IMR-90 (cell line): ENCODE data around the gene GSE1. TPM values are rescaled to one million over a fixed set of nuclear protein-coding genes. Genes with fewer than 3 reads are reported as not detected.

Experiments
- ATAC-seq: fragments of 200-7000 bp; cut with Tn5 transposase; 2 replicates; pipeline ENCODE4 v1.9.1; 2020; ENCODE audit warnings: low read depth, mild to moderate bottlenecking, moderate library complexity
- BruUV-seq: library from RNA; stranded (reverse); fragments of 400-500 nt; replicated peaks from 2 replicates; lab custom pipeline; 2021; lab: Mats Ljungman, UMichigan
- CTCF ChIA-PET: fragments of 300-600 bp; formaldehyde crosslinking; extraction: SDS; loops from one replicate; lab custom pipeline; 2021; ENCODE audit warnings: antibody characterized with exemption; lab: Yijun Ruan, JAX
- POLR2A ChIA-PET: fragments of 300-600 bp; sonication (Branson Sonifier 250); formaldehyde crosslinking; loops from one replicate; lab custom pipeline; 2022; ENCODE audit warnings: antibody characterized with exemption; ENCODE audit not compliant: unreplicated experiment; lab: Charles Lee
- DNase-seq: peaks from one replicate; pipeline ENCODE4 v3.0.0; 2013
- H2AFZ ChIP-seq: replicated peaks from 2 replicates; pipeline ENCODE3; 2013; ENCODE audit warnings: low read length, mild to moderate bottlenecking; ENCODE audit not compliant: poor library complexity
- H2AK5ac ChIP-seq: 2 replicates; pipeline ENCODE4 v1.6.1; 2013; ENCODE audit warnings: low read depth, low read length, inconsistent platforms
- H2AK9ac ChIP-seq: replicated peaks from 2 replicates; pipeline ENCODE3; 2013; ENCODE audit warnings: mild to moderate bottlenecking, low read depth, low read length, moderate library complexity; ENCODE audit not compliant: poor library complexity
- H2BK120ac ChIP-seq: 2 replicates; pipeline ENCODE4 v1.6.1; 2013; ENCODE audit warnings: low read depth, low read length, inconsistent platforms
- H2BK15ac ChIP-seq: 3 replicates; pipeline ENCODE4 v1.6.1; 2013; ENCODE audit warnings: low read depth, low read length, inconsistent platforms
- H2BK20ac ChIP-seq: 2 replicates; pipeline ENCODE4 v1.6.1; 2013; ENCODE audit warnings: low read depth, mild to moderate bottlenecking, inconsistent platforms, low read length, moderate library complexity
- H2BK5ac ChIP-seq: 2 replicates; pipeline ENCODE4 v1.6.1; 2013; ENCODE audit warnings: mild to moderate bottlenecking, low read depth, low read length, inconsistent platforms; ENCODE audit not compliant: poor library complexity, severe bottlenecking
- H3K14ac ChIP-seq: replicated peaks from 2 replicates; pipeline ENCODE4 v1.6.1; 2013; ENCODE audit warnings: low read depth, low read length, inconsistent platforms
- H3K18ac ChIP-seq: 2 replicates; pipeline ENCODE4 v1.6.1; 2013; ENCODE audit warnings: low read depth, low read length, control low read depth
- H3K23ac ChIP-seq: 2 replicates; pipeline ENCODE4 v1.6.1; 2013; ENCODE audit warnings: low read depth, low read length, inconsistent platforms
- H3K27ac ChIP-seq: 2 replicates; pipeline ENCODE4 v1.5.1; 2013; ENCODE audit warnings: mild to moderate bottlenecking, control low read depth, low read length; ENCODE audit not compliant: insufficient read depth
- H3K27me3 ChIP-seq: 2 replicates; pipeline ENCODE4 v1.6.1; 2013; ENCODE audit warnings: low read length; ENCODE audit not compliant: control insufficient read depth, insufficient read depth
- H3K36me3 ChIP-seq: 2 replicates; pipeline ENCODE4 v1.6.1; 2013; ENCODE audit warnings: low read length, mixed read lengths; ENCODE audit not compliant: control insufficient read depth, insufficient read depth
- H3K4ac ChIP-seq: 2 replicates; pipeline ENCODE4 v1.6.1; 2013; ENCODE audit warnings: low read depth, low read length, inconsistent platforms
- H3K4me1 ChIP-seq: 2 replicates; pipeline ENCODE4 v1.6.1; 2013; ENCODE audit warnings: low read length, mixed read lengths; ENCODE audit not compliant: control insufficient read depth, insufficient read depth
- H3K4me2 ChIP-seq: 2 replicates; pipeline ENCODE4 v1.6.1; 2013; ENCODE audit warnings: low read depth, mild to moderate bottlenecking, control low read depth, low read length, moderate library complexity
- H3K4me3 ChIP-seq: 2 replicates; pipeline ENCODE4 v1.5.1; 2013; ENCODE audit warnings: low read depth, mild to moderate bottlenecking, control low read depth, low read length, moderate library complexity; ENCODE audit not compliant: insufficient read depth
- H3K56ac ChIP-seq: 2 replicates; pipeline ENCODE4 v1.6.1; 2013; ENCODE audit warnings: low read length, inconsistent platforms; ENCODE audit not compliant: insufficient read depth; ENCODE audit errors: extremely low read depth
- H3K79me1 ChIP-seq, 2 experiments: 2 replicates each; pipeline ENCODE4 v1.6.1; 2013; ENCODE audit warnings: low read length in 2 of 2, inconsistent platforms in 1 of 2, low read depth in 1 of 2
- H3K9ac ChIP-seq: 2 replicates; pipeline ENCODE4 v1.6.1; 2013; ENCODE audit warnings: low read depth, low read length, control low read depth
- H3K9me1 ChIP-seq: 2 replicates; pipeline ENCODE4 v1.6.1; 2013; ENCODE audit warnings: low read length, inconsistent platforms; ENCODE audit not compliant: insufficient read depth
- H3K9me3 ChIP-seq: 2 replicates; pipeline ENCODE4 v1.6.1; 2013; ENCODE audit warnings: low read length; ENCODE audit not compliant: control insufficient read depth, insufficient read depth
- H4K20me1 ChIP-seq: 2 replicates; pipeline ENCODE4 v1.6.1; 2013; ENCODE audit warnings: low read length, inconsistent platforms; ENCODE audit not compliant: insufficient read depth
- H4K5ac ChIP-seq: 2 replicates; pipeline ENCODE4 v1.6.1; 2013; ENCODE audit warnings: mild to moderate bottlenecking, low read depth, low read length, control low read depth
- H4K8ac ChIP-seq, 2 experiments: 2 replicates each; pipeline ENCODE4 v1.6.1; 2013; ENCODE audit warnings: low read depth in 2 of 2, low read length in 2 of 2, control low read depth in 1 of 2, inconsistent platforms in 1 of 2
- H4K91ac ChIP-seq: 2 replicates; pipeline ENCODE4 v1.6.1; 2013; ENCODE audit warnings: low read depth, low read length, inconsistent platforms; ENCODE audit not compliant: insufficient read depth
- CHD1 ChIP-seq: IDR thresholded peaks from 2 replicates; pipeline ENCODE4 v1.6.1; 2012; ENCODE audit warnings: low read depth, low read length, improper control_type of control experiment
- MAFK ChIP-seq: IDR thresholded peaks from 2 replicates; pipeline ENCODE4 v1.6.1; 2012; ENCODE audit warnings: low read depth, low read length, improper control_type of control experiment
- MXI1 ChIP-seq: IDR thresholded peaks from 2 replicates; pipeline ENCODE4 v1.6.1; 2012; ENCODE audit warnings: low read depth, mild to moderate bottlenecking, low read length, moderate library complexity, borderline replicate concordance
- RAD21 ChIP-seq: IDR thresholded peaks from 2 replicates; pipeline ENCODE4 v1.6.1; 2012; ENCODE audit warnings: low read length, improper control_type of control experiment
- SMC3 ChIP-seq: fragments of 150-350 bp; IDR thresholded peaks from 2 replicates; pipeline ENCODE4 v1.6.1; 2016; ENCODE audit warnings: low read depth, mild to moderate bottlenecking, antibody characterized with exemption, low read length, moderate library complexity
- WGBS, 2 experiments: methylation state at CpG; one replicate each; pipeline versions ENCODE4 v1.1.5 to v1.1.7; 2013; ENCODE audit warnings: missing lambda C conversion rate in 2 of 2; ENCODE audit not compliant: insufficient read length in 1 of 2; ENCODE audit errors: extremely low coverage in 2 of 2; 5-methylcytosine and 5-hydroxymethylcytosine counted together
- dilution Hi-C: fragments of 300-500 bp; cut with HindIII; formaldehyde crosslinking; loops from one replicate; pipeline ENCODE4 v1.14.3; 2018; ENCODE audit warnings: low sequenced_read_pairs; ENCODE audit not compliant: unreplicated experiment
- in situ Hi-C: fragments of 300-500 bp; cut with MboI; formaldehyde crosslinking; loops from 3 replicates; pipeline ENCODE4 v1.14.3; 2019; ENCODE audit warnings: low sequenced_read_pairs, inconsistent platforms, mixed read lengths
- intact Hi-C: fragments of 100-400 bp; cut with micrococcal nuclease; formaldehyde crosslinking; loops from 2 replicates; pipeline ENCODE4 v1.10.0; 2022
- polyA plus RNA-seq, 3 experiments: library from polyadenylated mRNA; depleted of rRNA; stranded (reverse); fragments of >200 nt; gene quantifications; 2 replicates each; pipeline ENCODE4 v1.2.3, GENCODE V29; 2012; ENCODE audit warnings: low replicate concordance in 1 of 3
- total RNA-seq: library from RNA; depleted of rRNA; stranded (reverse); fragments of >200 nt; gene quantifications from 2 replicates; pipeline ENCODE4 v1.2.3, GENCODE V29; 2012

GSE1 gene
- total and polyA plus RNA-seq, 2 of the 4 experiments (the other 2 are of a cell fraction) = 14.9 to 25.5 TPM

- WGBS, 2 experiments = 95% methylated on average over 11 of the region's 13 CpGs; no CpG with 5 or more reads in 1 of the 2 experiments
- CTCF ChIA-PET = no interaction called here
Observed at GRCh38 chr16:85640254-85640558, 27.1 kb downstream of the GSE1 start.

More at GRCh38 chr16:85640254-85640558, 27.1 kb downstream of the GSE1 start:
- in situ Hi-C loops (no loop called here), intact Hi-C loops (no loop called here), dilution Hi-C loops (no loop called here)
- peaks cover 97% of the 10 kb centered on the region for H4K20me1 ChIP-seq
- H4K8ac ChIP-seq = no peak overlapping the region
- H3K56ac ChIP-seq = no peak overlapping the region
- H3K4me1 ChIP-seq = peaks cover 2% of the 10 kb centered on the region; the same call in 1 of the 2 replicates
- no peak overlapping the region for H2BK120ac ChIP-seq
- POLR2A ChIA-PET = interaction anchor here (0.6 kb wide), 1 partner anchor 28 kb away, joined by 6 read pairs; no protein-coding TSS in a partner anchor
- no peak overlapping the region for H2AFZ ChIP-seq
- no peak overlapping the region for H2BK15ac ChIP-seq
- H3K9me1 ChIP-seq = peaks cover 3% of the 10 kb centered on the region; the same call in 1 of the 2 replicates
- peak overlapping the region; percentile 28 for H2AK9ac ChIP-seq
- H3K18ac ChIP-seq = no peak overlapping the region
- H3K4me2 ChIP-seq = no peak overlapping the region
- H2AK5ac ChIP-seq = no peak overlapping the region
- ATAC-seq = no peak
- H3K14ac ChIP-seq = no peak overlapping the region
- H4K91ac ChIP-seq = no peak overlapping the region
- TF ChIP-seq SMC3 = no peak
- no peak for TF ChIP-seq CHD1
- TF ChIP-seq MXI1 = no peak
- TF ChIP-seq MAFK = no peak
- no peak for TF ChIP-seq RAD21
- no peak overlapping the region for H3K4me3 ChIP-seq
- no TSS peak for BruUV-seq
- no peak overlapping the region for H3K27ac ChIP-seq
- H3K79me1 ChIP-seq = peaks cover 12 to 39% of the 10 kb centered on the region in 2 experiments; a peak in 3 of 4 replicates
- H3K23ac ChIP-seq = no peak overlapping the region
- no peak overlapping the region for H2BK20ac ChIP-seq
- no peak overlapping the region for H2BK5ac ChIP-seq
- no peaks in the 10 kb centered on the region for H3K27me3 ChIP-seq
- no peak for DNase-seq
- H3K9ac ChIP-seq = no peak overlapping the region
- H4K5ac ChIP-seq = no peak overlapping the region
- no peak overlapping the region for H3K4ac ChIP-seq
- H3K36me3 ChIP-seq = peaks cover 8% of the 10 kb centered on the region; the same call in 1 of the 2 replicates
- H3K9me3 ChIP-seq = no peaks in the 10 kb centered on the region
